IPS DF 6.9 (cell line): Measurements from ENCODE around the gene JOSD2.

Source experiments
- DNase-seq: peaks from one replicate; pipeline ENCODE4 v3.0.0-alpha.2; 2013; ENCODE audit warnings: low read depth, low spot score
- H3K27ac ChIP-seq: one replicate; pipeline ENCODE4 v1.5.1; 2013; ENCODE audit warnings: low read length, control low read depth
- H3K27me3 ChIP-seq: 2 replicates; pipeline ENCODE4 v1.6.1; 2013; ENCODE audit warnings: mild to moderate bottlenecking, low read length; ENCODE audit not compliant: control insufficient read depth, insufficient read depth
- H3K36me3 ChIP-seq: 2 replicates; pipeline ENCODE4 v1.6.1; 2013; ENCODE audit warnings: low read length; ENCODE audit not compliant: control insufficient read depth, insufficient read depth
- H3K4me1 ChIP-seq: 2 replicates; pipeline ENCODE4 v1.6.1; 2013; ENCODE audit warnings: low read length; ENCODE audit not compliant: control insufficient read depth, insufficient read depth
- H3K4me3 ChIP-seq: 2 replicates; pipeline ENCODE4 v1.5.1; 2013; ENCODE audit warnings: mild to moderate bottlenecking, low read length
- H3K9me3 ChIP-seq: 2 replicates; pipeline ENCODE4 v1.6.1; 2013; ENCODE audit warnings: low read length, inconsistent platforms; ENCODE audit not compliant: control insufficient read depth, insufficient read depth
- WGBS: extraction: QIAGEN DNeasy Blood & Tissue Kit; methylation state at CpG from one replicate; pipeline ENCODE4 v1.1.7; 2013; ENCODE audit warnings: mixed read lengths, missing lambda C conversion rate; ENCODE audit not compliant: insufficient read length, insufficient coverage; 5-methylcytosine and 5-hydroxymethylcytosine counted together

JOSD2 gene

DNA sequence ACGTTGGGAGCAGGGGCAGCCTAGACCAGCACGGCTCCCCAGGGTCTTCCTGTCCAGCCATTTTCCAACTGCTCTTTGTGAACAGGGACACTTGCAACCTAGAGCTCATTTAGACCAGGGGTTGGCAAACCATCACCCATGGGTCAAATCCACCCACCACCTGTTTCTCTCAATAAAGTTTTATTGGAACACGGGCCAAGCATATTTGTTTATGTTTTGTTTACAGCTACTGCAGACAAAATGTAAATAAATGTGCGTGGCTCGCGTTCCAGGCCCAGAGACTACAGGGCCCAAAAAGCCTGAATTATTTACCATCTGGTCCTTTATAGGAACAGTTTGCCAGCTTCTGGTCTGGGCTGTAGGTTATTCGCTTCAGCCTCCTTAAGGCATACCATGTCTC is 48.0 kb downstream of the JOSD2 start:
- no peaks in the 10 kb centered on the region for H3K36me3 ChIP-seq
- no peaks in the 10 kb centered on the region for H3K27me3 ChIP-seq
- H3K4me3 ChIP-seq, result no peak overlapping the region
- no peaks in the 10 kb centered on the region for H3K9me3 ChIP-seq
- no peak for DNase-seq
- H3K27ac ChIP-seq, result no peak overlapping the region
- no CpG with 5 or more reads among the region's 7 CpGs for WGBS
- H3K4me1 ChIP-seq, result no peaks in the 10 kb centered on the region; the same call in 1 of the 2 replicates

DNA sequence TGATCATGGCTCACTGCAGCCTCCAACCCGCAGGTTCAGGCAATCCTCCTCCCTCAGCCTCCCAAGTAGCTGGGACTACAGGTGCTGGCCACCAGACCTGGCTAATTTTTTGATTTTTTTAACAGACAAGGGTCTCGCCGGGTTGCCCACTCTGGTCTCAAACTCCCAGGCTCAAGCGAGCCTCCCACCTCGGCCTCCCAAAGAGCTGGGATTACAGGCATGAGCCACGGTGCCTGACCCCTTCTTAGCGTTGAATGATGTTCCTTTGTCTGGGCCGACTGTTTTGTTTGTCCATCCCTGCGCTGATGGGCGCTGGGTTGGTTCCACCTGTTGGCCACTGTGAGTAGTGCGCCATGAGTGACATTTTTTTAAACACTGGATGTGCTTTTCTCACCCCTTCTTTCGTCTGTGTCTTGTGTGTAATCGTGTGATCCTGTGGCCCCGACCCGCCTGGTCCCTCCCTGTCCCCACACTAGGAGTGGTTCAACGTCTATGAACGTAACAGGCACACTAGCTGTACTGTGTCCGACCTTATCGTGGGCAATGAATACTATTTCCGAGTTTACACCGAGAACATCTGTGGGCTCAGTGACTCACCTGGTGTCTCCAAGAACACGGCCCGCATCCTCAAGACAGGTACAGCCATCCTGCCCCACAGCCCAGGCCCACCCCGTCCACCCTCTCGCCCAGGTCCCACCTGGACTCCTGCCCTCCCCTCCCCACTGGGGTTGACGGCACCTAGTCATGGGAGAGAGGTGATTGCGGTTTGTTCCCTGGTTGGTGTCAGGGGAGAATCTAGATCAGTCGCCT is 49.7 kb downstream of the JOSD2 start:
- no peak for DNase-seq
- Histone ChIP-seq H3K9me3 (no peaks in the 10 kb centered on the region), H3K4me3 (no peak overlapping the region), H3K36me3 (no peaks in the 10 kb centered on the region), H3K27me3 (no peaks in the 10 kb centered on the region), H3K27ac (no peak overlapping the region), H3K4me1 (no peaks in the 10 kb centered on the region; the same call in 1 of the 2 replicates)
- no CpG with 5 or more reads among the region's 28 CpGs for WGBS

DNA sequence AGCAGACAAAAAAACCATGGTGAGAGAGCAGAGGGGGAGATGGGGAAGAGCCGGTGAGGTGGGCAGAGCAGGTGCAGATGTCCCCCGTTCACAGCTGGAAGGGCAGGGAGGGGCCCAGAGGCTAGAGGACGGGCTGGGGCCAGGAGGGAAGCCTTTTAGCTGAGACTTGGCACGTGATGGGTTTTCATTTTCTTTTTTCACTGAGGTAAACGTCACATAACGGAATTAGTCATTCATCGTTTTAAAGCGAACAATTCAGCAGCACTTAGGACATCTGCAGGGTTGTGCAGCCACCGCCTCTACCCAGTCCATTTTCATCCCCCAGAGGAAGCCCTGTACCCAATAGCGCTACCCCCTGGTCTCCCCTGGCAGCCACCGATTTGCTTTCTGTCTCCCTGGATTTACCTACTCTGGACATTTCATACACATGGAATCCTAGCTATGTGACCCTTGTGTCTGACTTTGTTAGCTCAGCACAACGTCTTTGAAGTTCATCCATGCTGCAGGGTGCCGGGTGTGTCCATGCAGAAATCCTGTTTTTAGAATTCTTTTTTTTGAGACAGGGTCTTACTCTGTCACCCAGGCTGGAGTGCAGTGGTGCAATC is 50.7 kb downstream of the JOSD2 start:
- DNase-seq, result no peak
- Histone ChIP-seq H3K27me3 (no peaks in the 10 kb centered on the region), H3K27ac (no peak overlapping the region), H3K36me3 (no peaks in the 10 kb centered on the region), H3K9me3 (no peaks in the 10 kb centered on the region), H3K4me3 (no peak overlapping the region), H3K4me1 (no peaks in the 10 kb centered on the region)
- WGBS, result no CpG with 5 or more reads among the region's 13 CpGs

DNA sequence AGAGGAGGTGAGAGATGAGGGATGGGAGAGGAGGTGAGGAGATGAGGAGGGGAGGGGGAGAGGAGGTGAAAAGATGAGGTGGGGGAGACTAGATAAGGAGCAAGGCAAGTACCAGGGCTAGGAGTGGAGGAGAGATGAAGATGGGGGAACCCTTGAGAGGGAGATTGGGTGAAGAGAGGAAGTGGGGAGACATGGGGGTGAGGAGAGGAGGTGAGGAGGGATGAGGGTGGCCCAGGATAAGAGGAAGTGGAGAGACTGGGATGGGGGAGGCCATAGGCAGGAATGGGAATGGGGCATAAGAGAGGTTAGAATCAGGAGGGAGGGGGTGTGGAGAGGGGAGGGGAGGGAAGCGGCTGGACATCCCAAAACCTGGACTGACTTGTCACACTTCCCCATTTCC is 51.4 kb downstream of the JOSD2 start:
- no CpG with 5 or more reads among the region's 1 CpG for whole genome bisulfite sequencing
- Histone ChIP-seq H3K9me3 (peaks cover 2% of the 10 kb centered on the region; the same call in 1 of the 2 replicates), H3K27ac (no peak overlapping the region), H3K4me1 (no peaks in the 10 kb centered on the region), H3K27me3 (no peaks in the 10 kb centered on the region), H3K36me3 (no peaks in the 10 kb centered on the region; the same call in 1 of the 2 replicates), H3K4me3 (no peak overlapping the region)
- DNase-seq, result no peak

DNA sequence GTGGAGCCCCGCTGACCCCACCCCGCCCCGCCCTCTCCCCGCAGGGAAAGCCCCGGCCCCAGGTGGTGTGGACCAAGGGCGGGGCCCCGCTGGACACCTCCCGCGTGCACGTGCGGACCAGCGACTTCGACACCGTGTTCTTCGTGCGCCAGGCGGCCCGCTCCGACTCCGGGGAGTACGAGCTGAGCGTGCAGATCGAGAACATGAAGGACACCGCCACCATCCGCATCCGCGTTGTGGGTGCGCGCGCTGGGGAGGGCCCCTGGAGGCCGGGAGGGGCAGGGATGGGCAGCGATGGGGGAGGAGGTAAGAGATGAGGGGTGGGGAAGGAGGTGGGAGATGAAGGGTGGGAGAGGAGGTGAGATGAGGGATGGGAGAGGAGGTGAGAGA is 51.9 kb downstream of the JOSD2 start:
- no peaks in the 10 kb centered on the region for H3K27me3 ChIP-seq
- H3K4me3 ChIP-seq, result no peak overlapping the region
- no peak for DNase-seq
- H3K9me3 ChIP-seq, result peaks cover 2% of the 10 kb centered on the region; the same call in 1 of the 2 replicates
- no peak overlapping the region for H3K27ac ChIP-seq
- H3K4me1 ChIP-seq, result no peaks in the 10 kb centered on the region; the same call in 1 of the 2 replicates
- WGBS, result 100% methylated on average over 1 of the region's 32 CpGs
- H3K36me3 ChIP-seq, result no peaks in the 10 kb centered on the region; the same call in 1 of the 2 replicates

DNA sequence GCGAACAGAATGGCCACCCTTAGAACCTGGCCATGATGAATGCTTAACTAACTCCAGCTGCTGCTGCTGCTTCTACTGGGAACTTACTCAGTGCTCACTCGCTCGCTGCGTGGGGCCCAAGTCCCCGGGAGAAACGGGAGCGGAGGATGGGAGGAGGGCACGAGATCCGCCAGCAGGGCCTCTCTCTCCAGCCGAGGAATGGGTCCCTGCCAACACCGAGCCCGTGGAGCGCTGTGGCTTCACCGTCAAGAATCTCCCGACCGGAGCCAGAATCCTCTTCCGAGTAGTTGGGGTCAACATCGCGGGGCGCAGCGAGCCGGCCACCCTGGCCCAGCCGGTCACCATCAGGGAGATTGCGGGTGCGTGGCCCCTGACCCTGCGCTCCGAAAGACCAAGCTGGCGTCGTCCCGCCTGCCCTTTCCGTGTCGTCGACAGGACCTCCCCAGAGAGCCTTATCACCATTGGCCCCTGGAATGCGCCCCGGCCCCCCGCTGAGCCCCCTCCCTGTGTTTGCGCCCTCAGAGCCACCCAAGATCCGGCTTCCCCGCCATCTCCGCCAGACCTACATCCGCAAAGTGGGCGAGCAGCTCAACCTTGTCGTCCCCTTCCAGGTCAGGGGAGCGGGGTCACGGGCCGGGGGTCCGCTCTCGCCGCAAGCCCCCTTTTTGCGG is 52.5 kb downstream of the JOSD2 start:
- H3K27me3 ChIP-seq, result no peaks in the 10 kb centered on the region
- H3K27ac ChIP-seq, result no peak overlapping the region
- DNase-seq, result no peak
- no peaks in the 10 kb centered on the region; the same call in 1 of the 2 replicates for H3K36me3 ChIP-seq
- no peaks in the 10 kb centered on the region; the same call in 1 of the 2 replicates for H3K4me1 ChIP-seq
- peaks cover 2% of the 10 kb centered on the region; the same call in 1 of the 2 replicates for H3K9me3 ChIP-seq
- no CpG with 5 or more reads among the region's 50 CpGs for WGBS
- H3K4me3 ChIP-seq, result no peak overlapping the region

DNA sequence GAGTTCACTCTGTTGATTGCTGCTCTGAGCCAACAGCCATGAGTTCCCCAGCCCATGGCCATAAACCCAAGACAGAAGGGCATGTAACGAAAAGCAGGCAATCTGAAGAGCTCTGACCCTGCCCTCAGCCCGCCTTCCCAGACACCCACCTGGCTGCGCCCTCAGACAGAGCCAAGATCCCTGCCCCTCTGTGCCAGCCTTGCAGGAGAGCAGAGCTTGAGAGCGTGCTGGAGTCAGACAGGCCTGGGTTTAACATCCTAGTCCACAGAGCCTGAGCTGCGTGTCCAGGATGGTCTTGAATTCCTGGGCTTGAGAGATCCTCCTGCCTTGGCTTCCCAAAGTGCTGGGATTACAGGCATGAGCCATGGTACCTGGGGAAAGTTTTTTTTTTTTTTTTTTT is 53.7 kb downstream of the JOSD2 start:
- WGBS, result no CpG with 5 or more reads among the region's 5 CpGs
- Histone ChIP-seq H3K36me3 (no peaks in the 10 kb centered on the region; the same call in 1 of the 2 replicates), H3K9me3 (peaks cover 2% of the 10 kb centered on the region; the same call in 1 of the 2 replicates), H3K4me1 (no peaks in the 10 kb centered on the region; the same call in 1 of the 2 replicates), H3K27ac (no peak overlapping the region), H3K4me3 (no peak overlapping the region), H3K27me3 (no peaks in the 10 kb centered on the region)
- no peak for DNase-seq
